Measurements from ENCODE around the gene EXOSC7. TPM values are rescaled to one million over a fixed set of nuclear protein-coding genes. Genes with fewer than 3 reads are reported as not detected.
"Not testable (repeated sequence)": the region's sequence is repeated elsewhere in the genome, so short reads cannot be mapped to it uniquely, and the experiment has no call there.

EXOSC7 gene
- total and polyA plus RNA-seq, 4 donors: 15.5 to 27.2 (median 21.7) TPM

- WGBS: 86% methylated on average over 9 of the region's 9 CpGs
- H3K4me3 ChIP-seq (ENCODE audit: low read depth in 1 of 3, low read length in 3 of 3): no peak overlapping the region
- TF ChIP-seq, protein P1, sequence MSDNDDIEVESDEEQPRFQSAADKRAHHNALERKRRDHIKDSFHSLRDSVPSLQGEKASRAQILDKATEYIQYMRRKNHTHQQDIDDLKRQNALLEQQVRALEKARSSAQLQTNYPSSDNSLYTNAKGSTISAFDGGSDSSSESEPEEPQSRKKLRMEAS (IDR thresholded peaks at IDR 0.05): no peak
- no peak for TF ChIP-seq HNF4A (conservative IDR thresholded peaks at IDR 0.05)
- no peak for TF ChIP-seq TAF1 (conservative IDR thresholded peaks at IDR 0.05)
- no peak for TF ChIP-seq YY1 (IDR thresholded peaks at IDR 0.05)
- no peak overlapping the region for H3K27ac ChIP-seq (ENCODE audit: low read depth in 1 of 2, low read length in 2 of 2)
- H3K27me3 ChIP-seq (ENCODE audit: control insufficient read depth in 4 of 4, insufficient read depth in 4 of 4, low read length in 3 of 4): no peaks in the 10 kb centered on the region
- H3K36me3 ChIP-seq (ENCODE audit: control insufficient read depth in 4 of 4, insufficient read depth in 3 of 4, low read depth in 1 of 4, low read length in 3 of 4): peaks cover 11 to 53% (median 26%) of the 10 kb centered on the region in 4 donors
- no peaks in the 10 kb centered on the region for H3K9me3 ChIP-seq (ENCODE audit: control insufficient read depth in 4 of 4, low read length in 3 of 4)
- no peak for DNase-seq (ENCODE audit: low spot score)
- H3K9ac ChIP-seq (ENCODE audit: low read depth in 1 of 2, low read length in 2 of 2): no peak overlapping the region
- no peaks in the 10 kb centered on the region for H3K4me1 ChIP-seq (ENCODE audit: control insufficient read depth in 4 of 4, insufficient read depth in 4 of 4, low read length in 3 of 4)
Measured at GRCh38 chr3:44942202-44942921, 33.7 kb upstream of the EXOSC7 start.

DNA sequence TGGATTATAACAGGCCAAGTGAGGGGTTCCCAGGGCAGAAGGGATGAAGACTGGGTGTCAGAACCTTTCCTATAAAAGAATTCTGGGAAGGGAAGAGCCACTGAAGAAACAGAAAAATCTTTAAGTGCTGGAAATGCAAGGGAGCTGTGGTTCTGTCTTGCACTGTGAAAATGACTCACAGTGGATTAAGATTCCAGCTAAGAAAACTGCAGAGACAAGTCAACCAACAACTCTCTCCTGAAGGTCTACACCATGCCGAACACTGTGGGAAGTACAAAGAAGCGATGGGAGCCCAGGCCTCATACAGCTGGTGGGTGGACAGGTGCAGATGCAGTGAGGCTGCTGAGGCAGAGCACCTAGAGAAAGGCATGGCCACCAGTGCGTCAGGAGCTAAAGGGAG is 27.8 kb upstream of the EXOSC7 start:
- no peak for DNase-seq (ENCODE audit: low spot score)
- H3K27ac ChIP-seq (ENCODE audit: low read depth in 1 of 2, low read length in 2 of 2): no peak overlapping the region
- no peak overlapping the region for H3K9ac ChIP-seq (ENCODE audit: low read depth in 1 of 2, low read length in 2 of 2)
- H3K4me3 ChIP-seq (ENCODE audit: low read depth in 1 of 3, low read length in 3 of 3): no peak overlapping the region
- no peaks in the 10 kb centered on the region for H3K27me3 ChIP-seq (ENCODE audit: control insufficient read depth in 4 of 4, insufficient read depth in 4 of 4, low read length in 3 of 4)
- WGBS: 97% methylated on average over 3 of the region's 3 CpGs
- no peaks in the 10 kb centered on the region for H3K4me1 ChIP-seq (ENCODE audit: control insufficient read depth in 4 of 4, insufficient read depth in 4 of 4, low read length in 3 of 4)
- H3K9me3 ChIP-seq (ENCODE audit: control insufficient read depth in 4 of 4, low read length in 3 of 4): no peaks in the 10 kb centered on the region
- H3K36me3 ChIP-seq (ENCODE audit: control insufficient read depth in 4 of 4, insufficient read depth in 3 of 4, low read depth in 1 of 4, low read length in 3 of 4): peaks cover 0 to 16% (median 3%) of the 10 kb centered on the region in 4 donors
- TF ChIP-seq, protein P1 (IDR thresholded peaks at IDR 0.05): no peak
- no peak for TF ChIP-seq ATF3 (IDR thresholded peaks at IDR 0.05)
- no peak for TF ChIP-seq HNF4A (conservative IDR thresholded peaks at IDR 0.05)
- no peak for TF ChIP-seq NR2F2 (IDR thresholded peaks at IDR 0.05)
- TF ChIP-seq RAD21 (IDR thresholded peaks at IDR 0.05): no peak

GRCh38 chr3:44949770-44950169 is 26.3 kb upstream of the EXOSC7 start:
- 98% methylated on average over 4 of the region's 4 CpGs for WGBS
- not testable (repeated sequence) for DNase-seq (ENCODE audit: low spot score); H3K9me3 ChIP-seq (ENCODE audit: control insufficient read depth in 4 of 4, low read length in 3 of 4); H3K9ac ChIP-seq (ENCODE audit: low read depth in 1 of 2, low read length in 2 of 2); H3K27ac ChIP-seq (ENCODE audit: low read depth in 1 of 2, low read length in 2 of 2); H3K4me3 ChIP-seq (ENCODE audit: low read depth in 1 of 3, low read length in 3 of 3); H3K27me3 ChIP-seq (ENCODE audit: control insufficient read depth in 4 of 4, insufficient read depth in 4 of 4, low read length in 3 of 4); H3K4me1 ChIP-seq (ENCODE audit: control insufficient read depth in 4 of 4, insufficient read depth in 4 of 4, low read length in 3 of 4)
- H3K36me3 ChIP-seq (ENCODE audit: control insufficient read depth in 4 of 4, insufficient read depth in 3 of 4, low read depth in 1 of 4, low read length in 3 of 4): peaks cover 0 to 13% (median 4%) of the 10 kb centered on the region in 4 donors

DNA sequence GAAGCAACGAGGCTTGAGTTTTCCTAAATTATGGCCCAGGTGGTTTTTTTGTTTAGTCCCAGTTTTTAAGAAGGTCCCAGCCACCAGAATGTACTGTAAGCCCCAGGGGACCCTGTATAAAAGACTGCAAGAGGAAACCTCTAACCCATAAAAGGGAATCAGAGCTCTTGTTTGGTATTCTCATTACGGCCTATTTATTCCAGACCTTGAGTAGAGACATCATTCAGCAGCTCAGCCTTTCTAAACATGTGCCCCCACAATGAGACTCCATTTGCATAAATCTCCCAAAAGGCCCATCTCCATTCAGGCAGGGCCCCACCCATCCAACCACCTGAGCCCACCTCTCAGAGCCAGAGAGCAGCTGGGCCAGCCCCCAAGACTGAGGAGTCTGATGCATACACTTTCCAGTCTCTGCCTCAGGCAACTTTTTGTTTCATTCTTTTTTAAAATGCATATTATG is 25.7 kb upstream of the EXOSC7 start:
- TF ChIP-seq ATF3 (IDR thresholded peaks at IDR 0.05): no peak
- TF ChIP-seq JUND (IDR thresholded peaks at IDR 0.05): no peak
- no peak for TF ChIP-seq RXRA (IDR thresholded peaks at IDR 0.05)
- TF ChIP-seq GABPA (IDR thresholded peaks at IDR 0.05 in 1 of 2, conservative IDR thresholded peaks at IDR 0.05 in 1 of 2): no peak
- TF ChIP-seq, protein P2, sequence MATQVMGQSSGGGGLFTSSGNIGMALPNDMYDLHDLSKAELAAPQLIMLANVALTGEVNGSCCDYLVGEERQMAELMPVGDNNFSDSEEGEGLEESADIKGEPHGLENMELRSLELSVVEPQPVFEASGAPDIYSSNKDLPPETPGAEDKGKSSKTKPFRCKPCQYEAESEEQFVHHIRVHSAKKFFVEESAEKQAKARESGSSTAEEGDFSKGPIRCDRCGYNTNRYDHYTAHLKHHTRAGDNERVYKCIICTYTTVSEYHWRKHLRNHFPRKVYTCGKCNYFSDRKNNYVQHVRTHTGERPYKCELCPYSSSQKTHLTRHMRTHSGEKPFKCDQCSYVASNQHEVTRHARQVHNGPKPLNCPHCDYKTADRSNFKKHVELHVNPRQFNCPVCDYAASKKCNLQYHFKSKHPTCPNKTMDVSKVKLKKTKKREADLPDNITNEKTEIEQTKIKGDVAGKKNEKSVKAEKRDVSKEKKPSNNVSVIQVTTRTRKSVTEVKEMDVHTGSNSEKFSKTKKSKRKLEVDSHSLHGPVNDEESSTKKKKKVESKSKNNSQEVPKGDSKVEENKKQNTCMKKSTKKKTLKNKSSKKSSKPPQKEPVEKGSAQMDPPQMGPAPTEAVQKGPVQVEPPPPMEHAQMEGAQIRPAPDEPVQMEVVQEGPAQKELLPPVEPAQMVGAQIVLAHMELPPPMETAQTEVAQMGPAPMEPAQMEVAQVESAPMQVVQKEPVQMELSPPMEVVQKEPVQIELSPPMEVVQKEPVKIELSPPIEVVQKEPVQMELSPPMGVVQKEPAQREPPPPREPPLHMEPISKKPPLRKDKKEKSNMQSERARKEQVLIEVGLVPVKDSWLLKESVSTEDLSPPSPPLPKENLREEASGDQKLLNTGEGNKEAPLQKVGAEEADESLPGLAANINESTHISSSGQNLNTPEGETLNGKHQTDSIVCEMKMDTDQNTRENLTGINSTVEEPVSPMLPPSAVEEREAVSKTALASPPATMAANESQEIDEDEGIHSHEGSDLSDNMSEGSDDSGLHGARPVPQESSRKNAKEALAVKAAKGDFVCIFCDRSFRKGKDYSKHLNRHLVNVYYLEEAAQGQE (IDR thresholded peaks at IDR 0.05): no peak
- TF ChIP-seq HNF4G (IDR thresholded peaks at IDR 0.05): no peak
- TF ChIP-seq EGR1 (IDR thresholded peaks at IDR 0.05; ENCODE audit: low read depth in 2 of 2): no peak
- TF ChIP-seq RAD21 (IDR thresholded peaks at IDR 0.05): no peak
- no peak for TF ChIP-seq FOXA2 (IDR thresholded peaks at IDR 0.05)
- TF ChIP-seq YY1 (IDR thresholded peaks at IDR 0.05): no peak
- Histone ChIP-seq H3K36me3 (ENCODE audit: control insufficient read depth in 4 of 4, insufficient read depth in 3 of 4, low read depth in 1 of 4, low read length in 3 of 4) (peaks cover 0 to 11% (median 4%) of the 10 kb centered on the region in 4 donors), H3K4me3 (ENCODE audit: low read depth in 1 of 3, low read length in 3 of 3) (no peak overlapping the region), H3K27me3 (ENCODE audit: control insufficient read depth in 4 of 4, insufficient read depth in 4 of 4, low read length in 3 of 4) (no peaks in the 10 kb centered on the region), H3K9ac (ENCODE audit: low read depth in 1 of 2, low read length in 2 of 2) (no peak overlapping the region), H3K4me1 (ENCODE audit: control insufficient read depth in 4 of 4, insufficient read depth in 4 of 4, low read length in 3 of 4) (no peaks in the 10 kb centered on the region), H3K9me3 (ENCODE audit: control insufficient read depth in 4 of 4, low read length in 3 of 4) (no peaks in the 10 kb centered on the region), H3K27ac (ENCODE audit: low read depth in 1 of 2, low read length in 2 of 2) (no peak overlapping the region)
- 95% methylated on average over 2 of the region's 2 CpGs for WGBS
- no peak for DNase-seq (ENCODE audit: low spot score)

Data from liver (tissue), 9 donors.